Activated naive CD8-positive, alpha-beta T cell (primary cell): ENCODE results near the gene FAM186B.
A peak's percentile ranks its signal among the peaks of the same experiment; 100 is the strongest.

Source experiments
- H3K27ac Mint-ChIP-seq: one replicate; pipeline ENCODE4 v1.8.0; 2021; ENCODE audit warnings: mixed read lengths
- H3K27me3 Mint-ChIP-seq: one replicate; pipeline ENCODE4 v1.8.0; 2021; ENCODE audit warnings: mixed read lengths
- H3K36me3 Mint-ChIP-seq: one replicate; pipeline ENCODE4 v1.8.0; 2021; ENCODE audit warnings: mixed read lengths
- H3K4me1 Mint-ChIP-seq: one replicate; pipeline ENCODE4 v1.8.0; 2021; ENCODE audit warnings: low read depth, mixed read lengths
- H3K4me3 Mint-ChIP-seq: one replicate; pipeline ENCODE4 v1.8.0; 2021; ENCODE audit warnings: mild to moderate bottlenecking, mixed read lengths
- H3K9me3 Mint-ChIP-seq: one replicate; pipeline ENCODE4 v1.8.0; 2021; ENCODE audit warnings: low read depth, mixed read lengths

Gene FAM186B

GRCh38 chr12:49557187-49557916, 48.1 kb downstream of the FAM186B start:
- Mint-ChIP-seq H3K4me1 (peaks cover 19% of the 10 kb centered on the region), H3K27me3 (no peaks in the 10 kb centered on the region), H3K36me3 (peaks cover 4% of the 10 kb centered on the region), H3K27ac (no peak overlapping the region), H3K9me3 (no peaks in the 10 kb centered on the region), H3K4me3 (no peak overlapping the region)

DNA sequence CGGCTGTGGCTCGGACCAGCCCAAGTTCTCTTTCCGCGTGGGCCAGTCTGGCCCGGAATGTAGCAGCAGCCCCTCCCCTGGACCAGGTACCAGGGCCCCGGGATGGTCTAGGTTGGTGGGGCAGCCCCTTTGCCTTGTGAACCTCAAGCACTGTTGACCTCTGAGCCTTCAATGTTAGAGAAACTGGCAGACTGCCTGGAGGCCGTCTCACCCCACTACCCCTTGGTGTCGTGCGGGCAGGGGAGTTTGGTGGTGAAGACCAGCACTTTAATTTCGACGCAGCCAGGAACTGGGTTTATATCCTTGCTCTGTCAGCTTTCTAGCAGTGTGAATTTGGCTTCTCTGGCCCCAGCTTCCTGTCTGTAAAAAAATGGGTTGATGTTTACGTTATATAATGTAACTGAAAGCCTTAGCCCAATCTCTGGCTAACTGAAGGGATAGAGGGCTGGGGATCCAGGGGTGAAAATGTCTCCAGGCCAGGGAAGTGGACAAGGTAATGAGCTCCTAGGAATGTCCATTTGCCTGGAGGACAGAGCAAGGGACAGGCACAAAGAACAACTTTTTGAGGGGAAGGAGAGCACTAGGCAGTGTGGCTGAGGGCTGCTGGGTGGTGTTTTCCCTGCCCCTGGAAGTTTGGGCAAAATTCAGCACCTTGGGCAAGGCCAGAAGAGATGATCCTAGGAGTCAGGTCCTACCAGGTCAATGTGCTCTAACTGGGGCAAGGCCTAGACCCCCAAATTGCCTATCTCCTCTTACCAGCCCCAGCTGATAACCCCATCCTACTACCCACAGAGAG, 48.9 kb downstream of the FAM186B start:
- H3K27ac Mint-ChIP-seq, result peak overlapping the region; percentile 46
- H3K9me3 Mint-ChIP-seq, result no peaks in the 10 kb centered on the region
- H3K4me1 Mint-ChIP-seq, result peaks cover 19% of the 10 kb centered on the region
- H3K4me3 Mint-ChIP-seq, result no peak overlapping the region
- peaks cover 4% of the 10 kb centered on the region for H3K36me3 Mint-ChIP-seq
- no peaks in the 10 kb centered on the region for H3K27me3 Mint-ChIP-seq

DNA sequence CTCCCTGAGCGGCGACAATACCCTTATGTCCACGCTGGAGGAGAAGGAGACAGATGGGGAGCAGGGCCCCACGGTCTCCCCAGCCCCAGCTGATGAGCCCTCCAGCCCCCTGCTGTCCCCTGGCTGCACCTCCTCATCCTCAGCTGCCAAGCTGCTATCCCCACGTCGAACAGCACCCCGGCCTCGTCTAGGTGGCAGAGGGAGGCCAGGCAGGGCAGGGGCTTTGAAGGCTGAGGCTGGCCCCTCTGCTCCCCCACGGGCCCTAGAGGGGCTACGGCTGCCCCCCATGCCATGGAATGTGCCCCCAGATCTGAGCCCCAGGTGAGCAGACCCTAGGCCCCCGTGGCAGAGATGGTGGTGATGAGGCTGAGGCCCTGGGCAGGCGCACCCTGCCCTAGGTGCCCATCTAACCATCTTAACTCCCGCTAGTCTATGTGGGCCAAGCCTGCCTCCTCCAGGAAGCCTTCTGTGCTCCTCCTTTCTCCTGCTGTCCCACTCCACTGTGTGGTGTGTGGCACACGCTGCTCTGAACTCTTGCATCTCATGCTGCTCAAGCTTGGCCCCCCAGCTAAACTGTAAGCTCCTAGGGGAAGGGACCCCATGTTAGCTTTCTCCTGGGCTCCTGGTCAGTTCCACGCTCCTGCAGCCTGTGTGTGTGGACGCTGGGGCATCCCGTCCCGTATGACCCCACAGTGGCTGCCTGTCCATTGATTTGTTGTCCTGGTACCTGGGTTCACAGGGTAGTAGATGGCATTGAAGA, 49.6 kb downstream of the FAM186B start:
- H3K27me3 Mint-ChIP-seq, result no peaks in the 10 kb centered on the region
- no peak overlapping the region for H3K4me3 Mint-ChIP-seq
- H3K4me1 Mint-ChIP-seq, result peaks cover 14% of the 10 kb centered on the region
- H3K36me3 Mint-ChIP-seq, result peaks cover 2% of the 10 kb centered on the region
- H3K27ac Mint-ChIP-seq, result no peak overlapping the region
- H3K9me3 Mint-ChIP-seq, result no peaks in the 10 kb centered on the region

DNA sequence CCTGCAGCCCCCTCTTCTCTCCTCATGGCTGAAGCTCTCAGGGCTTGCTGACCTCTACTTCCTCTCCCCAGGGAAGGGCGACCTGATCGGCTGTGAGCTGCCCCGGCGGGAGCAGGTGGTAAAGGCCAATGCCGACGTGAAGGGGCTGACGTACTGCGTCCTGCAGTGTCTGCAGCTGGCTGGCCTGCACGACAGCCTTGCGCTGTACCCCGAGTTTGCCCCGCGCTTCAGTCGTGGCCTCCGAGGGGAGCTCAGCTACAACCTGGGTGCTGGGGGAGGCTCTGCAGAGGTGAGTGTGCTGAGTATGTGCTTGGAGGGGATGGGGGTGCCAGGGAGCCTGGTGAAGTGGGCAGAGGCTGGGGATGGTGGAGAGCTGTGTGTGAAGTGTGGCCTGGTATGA, 51.2 kb downstream of the FAM186B start:
- H3K9me3 Mint-ChIP-seq, result no peaks in the 10 kb centered on the region

DNA sequence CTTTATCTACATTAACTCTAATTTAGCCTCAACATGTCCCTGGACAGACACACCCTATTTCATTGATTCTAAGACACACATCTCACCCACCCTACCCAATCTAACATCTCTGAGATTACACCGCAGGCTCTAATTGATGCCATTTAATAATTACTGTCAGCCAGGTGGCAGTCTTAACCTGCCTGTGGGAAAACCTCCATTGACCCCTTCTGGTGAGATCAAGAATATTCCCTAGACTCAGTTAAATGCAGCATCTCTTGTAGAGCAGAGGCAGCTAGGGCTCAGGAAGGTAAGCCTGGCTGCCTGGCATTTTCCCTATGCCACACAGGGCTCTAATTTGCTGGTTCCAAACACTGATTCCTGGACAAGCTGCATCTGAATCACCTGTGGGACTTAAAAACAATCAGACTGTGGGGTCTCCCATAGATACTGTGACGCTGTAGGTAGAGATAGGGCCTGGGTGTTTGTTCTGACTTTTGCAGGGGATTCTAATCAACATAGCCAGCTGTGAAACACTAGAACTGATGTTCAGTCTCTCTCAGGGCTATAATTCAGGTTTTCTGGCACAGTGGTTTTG, 51.8 kb downstream of the FAM186B start:
- H3K27me3 Mint-ChIP-seq, result no peaks in the 10 kb centered on the region
- no peak overlapping the region for H3K27ac Mint-ChIP-seq
- peaks cover 12% of the 10 kb centered on the region for H3K4me1 Mint-ChIP-seq
- H3K4me3 Mint-ChIP-seq, result no peak overlapping the region
- no peaks in the 10 kb centered on the region for H3K36me3 Mint-ChIP-seq
- no peaks in the 10 kb centered on the region for H3K9me3 Mint-ChIP-seq

More for the DNA sequence above, 51.2 kb downstream of the FAM186B start:
- Mint-ChIP-seq H3K4me1 (peaks cover 9% of the 10 kb centered on the region), H3K4me3 (no peak overlapping the region), H3K27ac (no peak overlapping the region), H3K36me3 (no peaks in the 10 kb centered on the region), H3K27me3 (no peaks in the 10 kb centered on the region)

- Mint-ChIP-seq H3K27ac (no peak overlapping the region), H3K9me3 (no peaks in the 10 kb centered on the region), H3K4me1 (peaks cover 16% of the 10 kb centered on the region), H3K4me3 (no peak overlapping the region), H3K36me3 (no peaks in the 10 kb centered on the region), H3K27me3 (no peaks in the 10 kb centered on the region)
These were observed 52.5 kb downstream of the FAM186B start for GRCh38 chr12:49552899-49553298.

- H3K4me3 Mint-ChIP-seq, result no peak overlapping the region
- no peak overlapping the region for H3K27ac Mint-ChIP-seq
- no peaks in the 10 kb centered on the region for H3K36me3 Mint-ChIP-seq
- no peaks in the 10 kb centered on the region for H3K9me3 Mint-ChIP-seq
- H3K4me1 Mint-ChIP-seq, result peaks cover 18% of the 10 kb centered on the region
- H3K27me3 Mint-ChIP-seq, result no peaks in the 10 kb centered on the region
These were observed 53.0 kb downstream of the FAM186B start for GRCh38 chr12:49552425-49552824.

DNA sequence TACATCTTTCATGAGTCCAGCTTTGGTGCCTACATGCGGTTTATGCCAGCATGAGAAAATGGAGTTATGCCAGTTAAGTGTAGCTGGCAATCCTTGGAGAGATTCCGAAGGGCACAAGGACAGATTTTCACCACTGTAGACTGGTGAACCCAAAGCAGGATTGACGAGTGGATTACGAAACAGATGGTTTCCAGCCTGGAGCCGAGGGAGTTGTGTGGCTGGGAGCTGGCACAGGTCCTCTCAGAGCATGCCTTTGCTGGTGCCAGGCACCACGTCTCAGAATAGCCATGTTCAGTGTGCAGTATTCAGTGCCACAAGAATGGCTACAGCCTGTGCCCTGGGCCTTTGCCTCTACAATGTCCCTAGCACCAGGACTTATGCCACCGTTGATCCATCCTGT, 53.4 kb downstream of the FAM186B start:
- H3K36me3 Mint-ChIP-seq, result no peaks in the 10 kb centered on the region
- no peak overlapping the region for H3K4me3 Mint-ChIP-seq
- H3K9me3 Mint-ChIP-seq, result no peaks in the 10 kb centered on the region
- H3K27me3 Mint-ChIP-seq, result no peaks in the 10 kb centered on the region
- no peak overlapping the region for H3K27ac Mint-ChIP-seq
- peaks cover 20% of the 10 kb centered on the region for H3K4me1 Mint-ChIP-seq

GRCh38 chr12:49550693-49551252, 54.7 kb downstream of the FAM186B start:
- Mint-ChIP-seq H3K27me3 (no peaks in the 10 kb centered on the region), H3K9me3 (no peaks in the 10 kb centered on the region), H3K4me3 (peak overlapping the region; percentile 14), H3K36me3 (no peaks in the 10 kb centered on the region), H3K27ac (peak overlapping the region; percentile 41), H3K4me1 (peaks cover 16% of the 10 kb centered on the region)

- Mint-ChIP-seq H3K27ac (peak overlapping the region; percentile 41), H3K36me3 (no peaks in the 10 kb centered on the region), H3K27me3 (no peaks in the 10 kb centered on the region), H3K9me3 (no peaks in the 10 kb centered on the region), H3K4me1 (peaks cover 16% of the 10 kb centered on the region), H3K4me3 (peak overlapping the region; percentile 35)
These were observed 55.4 kb downstream of the FAM186B start for GRCh38 chr12:49549735-49550692.

DNA sequence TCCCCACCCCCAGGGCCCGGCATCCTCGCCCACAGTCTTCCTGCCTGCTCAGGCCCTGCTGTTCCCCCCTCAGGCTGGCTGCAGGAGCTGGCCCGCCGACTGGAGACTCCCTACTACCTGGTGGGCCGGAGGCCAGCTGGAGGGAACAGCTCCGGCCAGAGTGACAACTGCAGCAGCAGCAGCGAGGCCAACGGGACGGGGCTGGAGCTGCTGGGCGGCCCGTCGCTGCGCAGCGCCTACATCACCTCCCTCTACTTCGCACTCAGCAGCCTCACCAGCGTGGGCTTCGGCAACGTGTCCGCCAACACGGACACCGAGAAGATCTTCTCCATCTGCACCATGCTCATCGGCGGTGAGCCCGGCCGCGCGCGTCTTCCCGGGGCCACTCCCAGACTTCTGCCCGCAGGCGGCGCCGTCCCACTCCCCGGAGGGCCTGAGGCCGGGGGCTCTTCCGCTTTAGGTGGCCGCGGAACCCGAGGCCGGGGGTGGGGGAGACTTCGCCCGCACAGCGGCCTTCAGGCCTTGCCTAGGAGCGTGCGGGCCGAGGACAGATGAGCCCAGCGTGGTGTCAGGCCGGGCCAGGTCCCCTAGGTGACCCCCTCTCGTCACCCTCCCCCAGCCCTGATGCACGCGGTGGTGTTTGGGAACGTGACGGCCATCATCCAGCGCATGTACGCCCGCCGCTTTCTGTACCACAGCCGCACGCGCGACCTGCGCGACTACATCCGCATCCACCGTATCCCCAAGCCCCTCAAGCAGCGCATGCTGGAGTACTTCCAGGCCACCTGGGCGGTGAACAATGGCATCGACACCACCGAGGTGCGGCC, 56.4 kb downstream of the FAM186B start:
- Mint-ChIP-seq H3K27me3 (no peaks in the 10 kb centered on the region), H3K27ac (peak overlapping the region; percentile 41), H3K4me1 (peaks cover 16% of the 10 kb centered on the region), H3K36me3 (no peaks in the 10 kb centered on the region), H3K9me3 (no peaks in the 10 kb centered on the region), H3K4me3 (peak overlapping the region; percentile 82)

DNA sequence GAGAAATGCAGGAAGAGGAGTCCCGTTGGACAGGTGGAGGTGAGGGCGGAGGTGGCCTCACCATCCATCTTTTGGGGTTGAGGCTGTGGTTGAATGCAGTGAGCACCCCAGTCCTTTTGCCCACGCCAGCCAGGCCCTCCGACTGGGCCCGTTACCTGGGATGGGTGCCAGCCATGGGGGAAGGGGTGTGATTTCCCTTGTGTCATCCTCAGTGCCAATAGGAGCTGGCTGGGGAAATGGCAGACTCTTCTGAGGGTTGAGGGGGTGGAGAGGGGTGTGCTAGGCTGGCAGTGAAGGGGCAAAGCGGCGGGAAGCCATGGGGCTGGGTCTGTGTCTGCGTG, 57.0 kb downstream of the FAM186B start:
- Mint-ChIP-seq H3K27me3 (no peaks in the 10 kb centered on the region), H3K36me3 (no peaks in the 10 kb centered on the region), H3K4me1 (peaks cover 17% of the 10 kb centered on the region), H3K4me3 (peak overlapping the region; percentile 82), H3K9me3 (no peaks in the 10 kb centered on the region), H3K27ac (peak overlapping the region; percentile 28)

- Mint-ChIP-seq H3K4me1 (peaks cover 18% of the 10 kb centered on the region), H3K9me3 (no peaks in the 10 kb centered on the region), H3K27ac (no peak overlapping the region), H3K36me3 (no peaks in the 10 kb centered on the region), H3K27me3 (no peaks in the 10 kb centered on the region), H3K4me3 (no peak overlapping the region)
These were observed 58.2 kb downstream of the FAM186B start for GRCh38 chr12:49547090-49547690.
